Nephron progenitor cell (in vitro differentiated cells): ENCODE data around the gene GAD1.

ENCODE experiments used
- DNase-seq: peaks from one replicate; pipeline ENCODE4 v3.0.0; 2021
- H3K27ac Mint-ChIP-seq: 2 replicates; pipeline ENCODE4 v1.8.0; 2021; ENCODE audit warnings: mild to moderate bottlenecking, moderate library complexity, mixed read lengths
- H3K27me3 Mint-ChIP-seq: 2 replicates; pipeline ENCODE4 v1.8.0; 2021; ENCODE audit warnings: mild to moderate bottlenecking, low read depth, mixed read lengths; ENCODE audit not compliant: poor library complexity
- H3K36me3 Mint-ChIP-seq: 2 replicates; pipeline ENCODE4 v1.8.0; 2021; ENCODE audit warnings: low read depth, mixed read lengths
- H3K4me1 Mint-ChIP-seq: 2 replicates; pipeline ENCODE4 v1.8.0; 2021; ENCODE audit warnings: mixed read lengths
- H3K4me3 Mint-ChIP-seq: 2 replicates; pipeline ENCODE4 v1.8.0; 2021; ENCODE audit warnings: mild to moderate bottlenecking, moderate library complexity, mixed read lengths
- H3K9me3 Mint-ChIP-seq: 2 replicates; pipeline ENCODE4 v1.8.0; 2021; ENCODE audit warnings: mild to moderate bottlenecking, moderate library complexity, mixed read lengths
- CTCF ChIP-seq: fragments of 200-600 bp; sonication (generic); IDR thresholded peaks from 2 replicates; pipeline ENCODE4 v1.5.0; 2021; ENCODE audit warnings: antibody characterized with exemption

Gene GAD1

GRCh38 chr2:170895023-170895757 is 78.5 kb downstream of the GAD1 start:
- TF ChIP-seq CTCF, result no peak

GRCh38 chr2:170896622-170897021 is 79.9 kb downstream of the GAD1 start:
- Mint-ChIP-seq H3K36me3 (no peaks in the 10 kb centered on the region), H3K4me1 (peaks cover 25% of the 10 kb centered on the region), H3K9me3 (no peaks in the 10 kb centered on the region), H3K4me3 (no peak overlapping the region), H3K27ac (no peak overlapping the region), H3K27me3 (peaks cover 2% of the 10 kb centered on the region)
- no peak for DNase-seq
- no peak for TF ChIP-seq CTCF

More at GRCh38 chr2:170895023-170895757, 78.5 kb downstream of the GAD1 start:
- no peaks in the 10 kb centered on the region for H3K36me3 Mint-ChIP-seq
- peaks cover 25% of the 10 kb centered on the region for H3K4me1 Mint-ChIP-seq
- H3K9me3 Mint-ChIP-seq, result no peaks in the 10 kb centered on the region
- no peak overlapping the region for H3K4me3 Mint-ChIP-seq
- H3K27ac Mint-ChIP-seq, result no peak overlapping the region
- H3K27me3 Mint-ChIP-seq, result no peaks in the 10 kb centered on the region
- DNase-seq, result no peak

DNA sequence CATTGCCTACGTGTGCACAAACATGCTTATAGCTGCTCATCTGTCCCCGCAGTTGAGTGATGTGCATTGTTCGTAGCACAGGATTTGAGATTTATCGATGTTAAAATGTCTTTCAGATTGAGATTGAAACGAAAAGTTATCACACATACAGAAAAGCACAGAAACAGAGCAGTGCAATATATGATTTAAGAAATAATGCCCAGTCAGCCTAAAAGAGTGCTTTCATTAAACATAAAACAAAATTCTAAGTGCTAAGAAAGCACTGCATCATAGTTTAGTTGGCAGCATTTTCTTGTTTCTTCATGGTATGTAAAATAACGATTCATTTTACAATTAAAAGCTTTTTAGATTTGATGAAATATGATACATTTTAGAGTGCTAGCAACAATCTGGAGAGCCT is 80.4 kb downstream of the GAD1 start:
- Mint-ChIP-seq H3K36me3 (no peaks in the 10 kb centered on the region), H3K27me3 (peaks cover 2% of the 10 kb centered on the region), H3K9me3 (no peaks in the 10 kb centered on the region), H3K4me3 (no peak overlapping the region), H3K27ac (no peak overlapping the region), H3K4me1 (peaks cover 25% of the 10 kb centered on the region)
- no peak for TF ChIP-seq CTCF
- DNase-seq, result no peak

DNA sequence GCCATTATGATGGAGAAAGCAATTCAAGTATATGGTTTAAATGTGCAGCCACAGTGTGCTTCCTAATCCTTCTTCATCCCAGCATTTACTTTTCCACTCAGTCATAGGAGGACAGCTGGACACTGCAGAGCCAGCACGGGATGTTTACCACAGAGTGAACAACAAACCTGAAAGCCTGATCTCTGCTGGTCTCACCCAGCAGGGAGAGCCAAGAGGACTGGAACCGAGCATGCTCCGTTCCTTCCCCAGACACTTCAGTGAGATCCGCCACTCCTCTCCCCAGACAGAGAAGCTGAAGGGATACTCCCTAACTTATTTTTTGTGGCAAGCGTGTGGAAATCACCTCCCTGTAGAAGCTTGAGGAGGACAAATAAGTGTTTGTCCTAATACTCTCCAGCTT is 89.2 kb downstream of the GAD1 start:
- H3K27ac Mint-ChIP-seq, result no peak overlapping the region
- peaks cover 5% of the 10 kb centered on the region for H3K4me1 Mint-ChIP-seq

More for the DNA sequence above, 89.2 kb downstream of the GAD1 start:
- DNase-seq, result no peak
- Mint-ChIP-seq H3K36me3 (peaks cover 8% of the 10 kb centered on the region), H3K4me3 (no peak overlapping the region), H3K9me3 (peaks cover 28% of the 10 kb centered on the region), H3K27me3 (peaks cover 2% of the 10 kb centered on the region)
- no peak for TF ChIP-seq CTCF
